ENCODE measurements around the gene MVB12B.
"Not testable (repeated sequence)": the region's sequence is repeated elsewhere in the genome, so short reads cannot be mapped to it uniquely, and the experiment has no call there.

The MVB12B gene

DNA sequence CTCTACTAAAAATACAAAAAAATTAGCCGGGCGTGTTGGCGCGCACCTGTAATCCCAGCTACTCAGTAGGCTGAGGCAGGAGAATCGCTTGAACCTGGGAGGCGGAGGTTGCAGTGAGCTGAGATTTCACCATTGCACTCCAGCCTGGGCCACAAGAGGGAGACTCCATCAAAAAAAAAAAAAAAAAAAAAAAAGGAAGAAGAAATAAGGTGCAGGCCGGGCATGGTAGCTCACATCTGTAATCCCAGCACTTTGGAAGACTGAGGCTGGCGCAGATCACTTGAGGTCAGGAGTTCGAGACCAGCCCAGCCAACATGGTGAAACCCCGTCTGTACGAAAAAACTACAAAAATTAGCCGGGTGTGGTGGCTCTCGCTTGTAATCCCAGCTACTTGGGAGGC lies 228.8 kb downstream of the MVB12B start:
- in situ Hi-C loops (cut with MboI; ENCODE audit: low sequenced_read_pairs), result not testable (repeated sequence)

Measured in hTERT RPE-1 (cell line).